Activated naive CD4-positive, alpha-beta T cell treated with anti-CD3 and anti-CD28 coated beads, Interleukin-2, amount 50 U/mL, for 72 hours (primary cell): ENCODE measurements around the gene ASB15. TPM values are rescaled to one million over a fixed set of nuclear protein-coding genes. Genes with fewer than 3 reads are reported as not detected.
"Not testable (repeated sequence)": the region's sequence is repeated elsewhere in the genome, so short reads cannot be mapped to it uniquely, and the experiment has no call there.

Experiments used
- ATAC-seq, 2 donors: fragments of 150-1000 bp; cut with Tn5 transposase; 2 replicates each; pipeline ENCODE4 v1.10.0; 2021; ENCODE audit warnings: mild to moderate bottlenecking in 2 of 2, moderate library complexity in 2 of 2
- DNase-seq, 2 donors: peaks; one replicate each; pipeline ENCODE4 v3.0.0; 2021 to 2022; ENCODE audit warnings: low spot score in 2 of 2
- H3K27ac Mint-ChIP-seq, 2 donors: one replicate each; pipeline ENCODE4 v1.8.0; 2022; ENCODE audit warnings: mild to moderate bottlenecking in 2 of 2, mixed read lengths in 2 of 2
- H3K36me3 Mint-ChIP-seq, 2 donors: one replicate each; pipeline ENCODE4 v1.8.0; 2022; ENCODE audit warnings: mixed read lengths in 2 of 2
- H3K9me3 Mint-ChIP-seq, 2 donors: one replicate each; pipeline ENCODE4 v1.8.0; 2022; ENCODE audit warnings: mixed read lengths in 2 of 2
- total RNA-seq, 2 donors: library from RNA; stranded (reverse); gene quantifications; one replicate each; pipeline ENCODE4 v1.2.3, GENCODE V29; 2022

ASB15 gene
- total RNA-seq = not detected

DNA sequence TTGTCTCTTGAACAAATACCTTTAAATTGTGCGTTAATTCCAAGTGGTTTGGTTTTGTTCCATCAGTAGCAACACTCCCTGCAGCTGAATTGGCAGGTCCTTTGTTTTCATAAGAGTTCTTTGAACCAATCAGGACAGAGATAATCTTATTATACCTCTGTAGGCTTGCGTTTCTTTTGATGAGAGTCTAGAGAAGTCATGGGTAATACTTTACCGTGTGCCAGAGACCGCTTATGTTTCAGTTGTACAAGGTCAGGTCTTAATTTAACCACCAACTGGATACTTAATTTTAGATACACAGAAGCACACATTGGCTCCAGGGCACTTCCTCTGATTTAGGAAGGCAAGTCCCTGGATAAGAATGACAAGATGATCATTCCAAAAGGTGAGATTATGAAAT lies at the start of gene ASB15:
ASB15 (plus strand) TSS at position 292 of the 400 bp plus-strand sequence. CDS start 12,682 bp downstream, outside the sequence.
- no peak for ATAC-seq
- no peak within 1 kb of the TSS for H3K27ac Mint-ChIP-seq
- H3K9me3 Mint-ChIP-seq = no peaks in the 10 kb centered on the region
- no peaks in the 10 kb centered on the region for H3K36me3 Mint-ChIP-seq
- no peak for DNase-seq

DNA sequence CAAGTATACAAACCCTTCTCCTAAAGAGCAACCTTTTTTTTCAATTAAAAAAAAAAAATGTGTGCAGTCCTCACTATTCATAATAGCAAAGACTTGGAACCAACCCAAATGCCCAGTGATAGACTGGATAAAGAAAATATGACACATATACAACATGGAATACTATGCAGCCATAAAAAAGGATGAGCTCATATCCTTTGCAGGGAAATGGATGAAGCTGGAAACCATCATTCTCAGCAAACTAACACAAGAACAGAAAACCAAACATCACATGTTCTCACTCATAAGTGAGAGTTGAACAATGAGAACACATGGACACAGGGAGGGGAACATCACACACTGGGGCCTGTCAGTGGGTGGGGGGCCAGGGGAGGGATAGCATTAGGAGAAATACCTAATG lies 49.5 kb upstream of the ASB15 start:
- ATAC-seq, H3K9me3 Mint-ChIP-seq, DNase-seq, H3K27ac Mint-ChIP-seq: not testable (repeated sequence)
- H3K36me3 Mint-ChIP-seq = peaks cover 13 to 27% of the 10 kb centered on the region in 2 donors

DNA sequence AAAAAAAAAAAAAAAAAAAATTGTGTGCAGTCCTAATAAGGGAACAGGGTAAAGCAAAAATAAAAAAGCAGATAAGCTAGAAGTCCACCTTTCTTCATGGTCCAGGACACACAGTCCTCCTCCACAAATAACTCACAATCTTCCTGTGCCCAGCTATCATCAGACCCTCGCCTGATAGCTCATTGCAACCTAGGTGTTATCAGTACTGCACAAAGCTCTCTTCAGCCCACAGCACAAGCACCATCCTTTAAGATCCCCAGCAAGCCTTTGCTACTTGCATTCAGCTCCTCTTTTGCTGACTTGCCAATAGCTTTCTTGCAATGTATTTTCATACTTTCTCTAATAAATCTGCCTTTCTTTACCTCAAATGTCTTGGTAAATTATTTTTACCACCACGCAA lies 49.0 kb upstream of the ASB15 start:
- no peak for DNase-seq
- no peak overlapping the region for H3K27ac Mint-ChIP-seq

DNA sequence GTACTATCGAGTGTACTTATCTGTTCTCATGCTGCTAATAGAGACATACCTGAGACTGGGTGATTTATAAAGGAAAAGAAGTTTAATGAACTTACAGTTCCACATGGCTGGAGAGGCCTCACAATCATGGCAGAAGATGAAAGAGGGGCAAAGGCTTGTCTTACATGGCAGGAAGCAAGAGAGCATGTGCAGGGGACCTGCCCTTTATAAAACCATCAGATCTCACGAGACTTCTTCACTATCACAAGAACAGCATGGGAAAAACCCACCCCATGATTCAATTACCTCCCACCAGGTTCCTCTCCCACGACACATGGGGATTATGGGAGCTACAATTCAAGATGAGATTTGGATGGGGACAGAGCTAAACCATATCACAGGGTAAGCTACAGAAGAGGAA lies 48.5 kb upstream of the ASB15 start:
- no peak overlapping the region for H3K27ac Mint-ChIP-seq
- no peak for ATAC-seq
- DNase-seq = no peak
- H3K9me3 Mint-ChIP-seq = no peaks in the 10 kb centered on the region
- H3K36me3 Mint-ChIP-seq = peaks cover 12 to 26% of the 10 kb centered on the region in 2 donors

More for the DNA sequence above, 49.0 kb upstream of the ASB15 start:
- Mint-ChIP-seq H3K9me3 (no peaks in the 10 kb centered on the region), H3K36me3 (peaks cover 13 to 27% of the 10 kb centered on the region in 2 donors)
- no peak for ATAC-seq

DNA sequence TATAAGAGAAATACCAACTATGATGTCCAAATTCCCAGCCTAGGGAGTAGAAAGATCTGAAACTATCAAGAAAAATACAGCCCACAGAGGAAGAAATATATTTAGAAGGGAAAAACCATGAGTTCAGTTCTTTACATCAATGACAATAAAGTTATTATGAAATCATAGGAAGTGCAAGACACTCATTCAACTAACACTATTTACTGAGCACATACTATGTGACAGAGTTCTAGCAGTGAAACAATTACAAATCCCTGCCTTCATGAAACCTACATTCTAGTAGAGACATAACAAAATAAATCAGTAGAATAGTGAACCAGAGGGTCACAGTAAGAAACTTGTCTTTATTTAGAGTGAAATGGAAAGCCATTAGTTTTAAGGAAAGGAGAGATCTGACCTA lies 46.1 kb upstream of the ASB15 start:
- peaks cover 7 to 13% of the 10 kb centered on the region in 2 donors for H3K36me3 Mint-ChIP-seq
- no peak for DNase-seq
- no peak for ATAC-seq
- no peak overlapping the region for H3K27ac Mint-ChIP-seq
- peaks cover 0 to 4% of the 10 kb centered on the region in 2 donors for H3K9me3 Mint-ChIP-seq

DNA sequence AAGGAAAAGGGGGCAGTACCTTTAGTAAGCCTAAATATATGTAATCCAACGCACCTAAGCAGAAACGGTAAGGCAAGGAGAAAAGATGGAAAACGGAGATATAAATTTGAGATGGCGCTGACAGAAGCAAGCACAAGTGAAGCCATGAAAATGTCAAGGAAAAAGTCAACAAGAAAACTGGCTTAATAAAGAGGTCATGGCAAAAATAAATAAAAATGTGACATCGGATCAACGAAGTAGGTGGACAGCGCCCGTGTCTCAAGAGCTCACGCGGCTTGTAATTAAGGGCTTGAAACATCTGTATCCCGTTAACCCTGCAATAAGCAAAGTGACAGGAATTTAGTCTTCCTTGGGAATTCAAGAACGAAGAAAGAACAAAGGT lies 44.6 kb upstream of the ASB15 start:
- DNase-seq (no peak), ATAC-seq (no peak)
- peaks cover 0 to 4% of the 10 kb centered on the region in 2 donors for H3K9me3 Mint-ChIP-seq
- H3K27ac Mint-ChIP-seq = no peak overlapping the region
- peaks cover 7 to 13% of the 10 kb centered on the region in 2 donors for H3K36me3 Mint-ChIP-seq

DNA sequence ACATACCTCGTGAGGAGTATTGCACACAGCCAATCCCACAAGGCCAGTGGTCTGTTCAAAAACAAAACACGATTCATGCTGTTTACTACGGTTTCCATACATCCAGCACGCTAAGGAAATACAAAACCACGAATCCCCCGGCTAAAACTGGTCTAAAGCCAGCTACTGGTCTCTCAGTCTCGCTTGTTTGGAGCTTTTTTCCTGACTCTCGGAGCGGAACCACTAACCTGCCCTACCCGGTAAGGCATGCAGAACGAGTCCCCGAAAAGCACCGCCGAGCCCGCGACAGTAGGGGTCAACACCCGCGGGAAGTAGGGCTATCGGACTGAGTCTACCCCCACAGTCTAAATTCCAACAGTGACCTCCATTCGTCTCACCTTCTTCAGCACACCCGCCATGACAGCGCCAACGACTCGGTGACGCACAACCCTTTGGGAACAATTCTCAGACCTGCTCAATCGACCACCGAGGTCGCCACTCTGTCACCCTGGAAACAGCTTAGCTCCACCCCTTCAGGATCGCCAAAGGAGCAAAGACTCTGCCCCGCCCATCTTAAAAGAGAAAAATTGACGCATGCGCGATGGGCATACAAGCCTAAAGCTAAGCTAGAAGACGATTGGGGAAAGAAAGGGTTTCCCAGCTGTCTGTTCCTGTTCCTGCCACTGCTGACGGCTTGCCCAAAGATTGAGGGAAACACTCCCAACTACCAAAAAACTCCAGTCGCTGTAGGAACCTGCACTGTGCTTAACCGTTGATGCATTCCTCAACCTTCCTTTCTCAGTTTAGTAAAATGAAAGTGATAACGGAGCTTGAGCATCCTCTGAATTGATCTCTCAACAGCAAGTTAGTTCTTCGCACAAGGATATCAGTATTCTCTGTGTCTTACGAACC lies 44.0 kb upstream of the ASB15 start, which contains the start of gene NDUFA5:
NDUFA5 (minus strand) TSS at position 421 of the 891 bp plus-strand sequence; CDS start at position 398, 23 bp downstream.
- peak within 1 kb of the TSS in 1 of 2 donors; percentile 9 for H3K27ac Mint-ChIP-seq
- H3K36me3 Mint-ChIP-seq = peaks cover 7 to 11% of the 10 kb centered on the region in 2 donors
- DNase-seq (peak; percentile 95 to 96), ATAC-seq (peak; percentile 97 to 99)
- peaks cover 0 to 4% of the 10 kb centered on the region in 2 donors for H3K9me3 Mint-ChIP-seq

DNA sequence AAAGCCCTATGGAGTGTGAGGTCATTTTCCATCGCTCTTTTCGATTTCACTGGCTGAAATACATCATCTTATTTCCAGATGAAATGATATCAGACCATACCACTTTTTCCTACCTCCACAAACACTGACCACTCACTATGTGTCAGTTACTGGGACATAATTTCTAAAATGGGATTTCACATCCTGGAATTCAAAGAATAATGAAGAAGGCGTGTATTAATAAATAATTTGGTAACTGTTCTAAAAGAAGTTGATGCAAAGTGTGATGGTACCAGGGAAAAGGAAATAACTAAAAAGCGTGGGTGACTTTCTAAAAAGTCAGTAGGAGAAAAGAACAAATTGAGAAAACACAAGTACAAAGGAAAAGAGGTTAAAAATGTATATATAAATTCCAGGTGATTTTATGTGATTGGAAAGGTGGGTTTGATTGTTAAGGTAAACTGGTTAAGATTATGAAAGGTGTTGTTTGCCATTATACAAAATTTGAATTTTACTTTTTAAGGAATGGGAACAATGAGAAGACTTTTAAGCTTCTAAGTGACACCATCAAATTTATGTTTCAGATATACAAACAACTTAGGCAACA lies 43.2 kb upstream of the ASB15 start:
- no peak for ATAC-seq
- DNase-seq = no peak
- peaks cover 0 to 4% of the 10 kb centered on the region in 2 donors for H3K36me3 Mint-ChIP-seq
- H3K27ac Mint-ChIP-seq = peak overlapping the region in 1 of 2 donors; percentile 9
- H3K9me3 Mint-ChIP-seq = peaks cover 0 to 4% of the 10 kb centered on the region in 2 donors

DNA sequence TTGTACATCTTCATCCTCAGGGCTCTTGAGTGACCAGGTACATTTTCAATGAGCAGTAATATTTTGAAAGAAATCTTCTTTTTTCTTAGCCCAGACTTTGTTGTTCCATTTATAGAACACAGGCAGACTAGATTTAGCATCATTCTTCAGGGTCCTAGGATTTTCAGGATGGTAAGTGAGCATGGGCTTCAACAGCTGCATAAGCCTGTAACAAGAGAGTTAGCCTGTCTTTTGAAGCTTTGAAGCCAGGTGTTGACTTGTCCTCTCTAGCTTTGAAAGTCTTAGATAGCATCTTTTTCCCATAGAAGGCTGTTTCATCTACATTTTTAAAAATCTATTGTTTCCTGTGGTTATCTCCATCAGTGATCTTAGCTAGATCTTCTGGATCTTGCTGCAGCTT lies 39.5 kb upstream of the ASB15 start:
- ATAC-seq (no peak), DNase-seq (no peak)
- Mint-ChIP-seq H3K9me3 (peaks cover 0 to 4% of the 10 kb centered on the region in 2 donors), H3K27ac (no peak overlapping the region), H3K36me3 (no peaks in the 10 kb centered on the region)

DNA sequence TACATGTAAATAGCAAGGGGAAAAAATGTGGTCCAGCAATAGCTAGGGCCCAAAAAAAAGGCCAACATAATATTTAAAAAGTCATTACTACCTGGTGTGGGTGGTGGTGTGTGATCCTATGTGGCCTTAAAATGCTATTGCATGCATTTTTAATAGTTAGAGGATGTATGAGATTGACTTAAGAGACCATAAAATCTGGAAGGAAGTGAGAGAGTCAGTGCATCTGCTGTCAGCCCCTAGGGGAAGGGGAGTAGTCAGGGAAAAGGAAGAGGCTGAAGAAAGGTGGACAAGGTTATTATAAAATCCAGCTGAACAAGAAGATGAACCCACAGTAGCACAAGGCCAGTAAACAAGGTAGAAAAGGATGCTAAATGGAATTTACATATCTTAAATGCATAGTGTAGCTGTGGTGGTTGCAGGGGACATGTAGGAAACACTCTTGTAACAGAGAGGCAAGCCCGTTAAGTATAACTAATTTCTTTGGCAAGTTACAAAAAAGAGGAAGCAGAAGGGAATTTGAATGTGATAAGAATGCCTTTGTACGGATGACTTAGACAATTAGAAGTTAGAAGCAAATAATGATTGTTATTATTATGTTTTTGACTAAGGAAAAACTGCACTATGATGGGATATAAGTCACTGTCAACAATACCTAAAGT lies 32.1 kb upstream of the ASB15 start:
- Mint-ChIP-seq H3K9me3 (no peaks in the 10 kb centered on the region), H3K27ac (no peak overlapping the region), H3K36me3 (no peaks in the 10 kb centered on the region)
- ATAC-seq (no peak), DNase-seq (no peak)

DNA sequence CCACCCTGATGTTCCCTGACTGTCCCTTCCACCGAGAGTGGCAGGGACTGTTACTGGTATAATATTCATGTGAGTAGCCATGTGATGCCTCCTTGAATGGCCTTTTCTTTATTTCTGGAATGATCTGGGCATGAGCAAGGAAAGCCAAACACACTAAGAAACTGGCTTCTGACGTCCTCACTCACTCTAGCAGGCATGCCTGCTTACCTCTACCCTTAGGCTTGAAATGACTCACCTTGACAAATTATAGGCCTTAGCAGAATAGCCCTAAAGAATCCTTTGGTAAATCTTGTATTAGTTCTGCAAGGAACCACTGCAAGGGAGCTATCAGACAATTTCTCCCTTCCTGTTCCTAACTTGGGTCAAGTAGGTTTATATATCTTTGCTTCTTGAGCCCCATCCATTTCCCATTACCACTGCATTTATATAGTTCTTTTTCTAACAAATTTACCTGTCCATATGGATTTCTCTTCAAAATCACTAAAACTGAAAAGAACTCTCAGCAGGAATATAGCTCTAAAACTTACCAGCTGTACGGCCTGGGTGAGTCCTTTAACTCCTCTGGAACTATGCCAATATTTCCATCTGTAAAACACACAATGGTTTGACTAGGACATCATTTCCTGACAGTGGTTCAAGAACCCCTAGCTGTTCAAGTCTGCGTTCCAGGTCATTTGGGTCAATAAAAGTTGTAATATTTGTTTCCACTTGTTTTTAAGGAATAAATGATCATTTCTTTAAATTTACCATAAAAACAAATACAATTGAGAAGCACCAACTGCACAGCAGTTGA lies 31.0 kb upstream of the ASB15 start:
- H3K27ac Mint-ChIP-seq = no peak overlapping the region
- no peaks in the 10 kb centered on the region for H3K36me3 Mint-ChIP-seq
- H3K9me3 Mint-ChIP-seq = no peaks in the 10 kb centered on the region
- DNase-seq (no peak), ATAC-seq (no peak)

DNA sequence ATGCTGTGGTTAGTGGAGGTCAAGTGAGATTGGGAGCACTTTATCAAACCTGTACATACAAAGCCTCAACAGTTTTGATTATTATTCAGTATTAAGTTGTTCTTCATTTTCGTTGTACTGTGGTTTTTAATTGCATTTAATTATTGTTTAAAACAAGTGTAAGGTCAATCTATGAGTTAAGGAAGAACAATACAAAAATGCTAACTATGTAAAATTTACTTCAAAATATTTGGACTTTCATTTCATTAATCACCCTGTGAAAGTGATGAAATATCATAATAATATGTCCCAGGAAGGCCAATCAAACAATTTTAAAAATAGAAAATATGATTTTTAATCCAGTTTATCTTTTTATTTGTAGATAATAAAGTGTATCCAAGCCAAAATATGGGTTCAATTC lies 30.4 kb upstream of the ASB15 start:
- Mint-ChIP-seq H3K9me3 (no peaks in the 10 kb centered on the region), H3K27ac (no peak overlapping the region), H3K36me3 (no peaks in the 10 kb centered on the region)
- no peak for ATAC-seq
- no peak for DNase-seq

DNA sequence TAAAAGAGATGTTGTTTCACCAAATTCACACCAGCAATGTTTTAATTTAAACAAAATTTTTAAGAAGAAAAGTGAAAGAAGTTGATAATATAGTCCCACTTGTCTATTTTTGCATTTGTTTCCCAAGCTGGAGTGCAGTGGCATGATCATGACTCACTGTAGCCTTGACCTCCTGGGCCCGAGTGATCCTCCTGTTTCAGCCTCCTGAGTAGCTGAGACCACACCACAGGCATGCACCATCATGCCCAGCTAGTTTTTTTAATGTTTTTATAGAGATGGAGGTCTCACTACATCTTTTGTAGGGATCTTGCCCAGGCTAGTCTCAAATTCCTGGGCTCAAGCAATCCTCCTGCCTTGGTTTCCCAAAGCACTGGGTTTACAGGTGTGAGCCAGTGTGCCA lies 29.9 kb upstream of the ASB15 start:
- Mint-ChIP-seq H3K36me3 (no peaks in the 10 kb centered on the region), H3K27ac (no peak overlapping the region), H3K9me3 (no peaks in the 10 kb centered on the region)
- no peak for ATAC-seq
- no peak for DNase-seq

DNA sequence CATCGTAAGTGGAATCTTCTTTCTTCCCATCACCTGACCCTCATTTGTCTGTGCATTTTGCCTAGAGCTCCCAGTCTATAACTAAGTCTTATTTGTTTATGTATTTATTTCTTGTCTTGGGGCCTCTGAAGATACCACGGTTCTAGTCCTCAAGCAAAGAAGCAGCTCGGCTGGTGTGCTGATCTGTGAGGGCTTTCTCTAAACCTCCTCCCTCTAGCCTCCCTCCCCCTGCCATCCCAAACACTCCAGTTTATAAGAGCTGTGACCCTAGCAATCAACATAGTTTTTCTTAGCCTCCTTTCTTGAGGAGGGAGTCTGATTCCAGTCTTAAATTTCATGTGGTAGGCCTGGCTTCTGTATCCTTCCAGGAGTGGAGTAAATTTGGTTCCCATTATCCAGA lies 28.3 kb upstream of the ASB15 start:
- no peak for ATAC-seq
- no peaks in the 10 kb centered on the region for H3K9me3 Mint-ChIP-seq
- H3K36me3 Mint-ChIP-seq = no peaks in the 10 kb centered on the region
- H3K27ac Mint-ChIP-seq = no peak overlapping the region
- no peak for DNase-seq

DNA sequence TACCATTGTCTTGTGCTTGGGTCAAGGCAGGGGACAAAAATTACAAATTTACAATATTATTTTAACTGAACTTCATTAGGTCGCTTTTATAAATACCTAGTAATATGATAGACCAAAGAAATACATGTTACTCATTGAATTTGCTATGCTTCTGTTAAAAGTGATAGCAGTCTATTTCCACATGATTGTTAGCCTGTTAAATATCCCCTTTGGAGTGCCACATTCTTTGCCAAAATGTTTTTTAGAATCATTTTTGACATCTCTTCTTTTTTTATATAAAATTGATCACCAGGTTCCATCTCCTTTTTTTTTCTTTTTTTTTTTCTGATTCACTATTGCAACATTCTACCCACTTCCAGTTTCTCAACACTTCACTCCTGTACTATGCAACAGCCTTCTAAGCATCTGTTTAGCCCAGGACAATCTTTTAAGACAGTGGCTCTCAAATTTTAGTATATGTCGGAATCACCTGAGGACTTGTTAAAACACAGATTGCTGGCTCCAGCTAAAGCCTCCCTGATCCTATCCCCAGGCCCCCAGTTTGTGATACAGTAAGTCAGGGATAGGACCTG lies 27.6 kb upstream of the ASB15 start:
- no peak for DNase-seq
- Mint-ChIP-seq H3K27ac (no peak overlapping the region), H3K9me3 (no peaks in the 10 kb centered on the region), H3K36me3 (no peaks in the 10 kb centered on the region)
- ATAC-seq = no peak

DNA sequence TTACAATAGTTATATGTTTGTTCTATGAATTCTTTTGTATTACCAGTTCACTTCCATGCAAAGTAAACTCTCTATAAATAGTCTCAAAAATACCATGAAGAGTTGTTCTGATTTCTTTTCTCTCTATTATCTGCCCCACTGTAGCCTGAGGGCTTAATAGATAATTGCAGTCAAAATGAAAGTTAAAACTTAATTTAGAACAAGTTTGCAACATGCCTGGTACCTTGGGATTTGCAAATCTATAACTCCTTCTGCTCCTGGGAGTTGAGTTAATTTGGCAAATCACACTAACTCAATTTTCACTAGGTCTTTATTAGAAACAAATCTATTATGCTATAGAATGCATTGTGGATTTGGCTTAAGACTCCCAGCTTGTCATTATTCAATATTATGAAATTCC lies 22.2 kb upstream of the ASB15 start:
- ATAC-seq (no peak), DNase-seq (no peak)
- no peak overlapping the region for H3K27ac Mint-ChIP-seq
- no peaks in the 10 kb centered on the region for H3K36me3 Mint-ChIP-seq
- no peaks in the 10 kb centered on the region for H3K9me3 Mint-ChIP-seq
